Measurements from ENCODE around the gene RABL3. TPM values are rescaled to one million over a fixed set of nuclear protein-coding genes. Genes with fewer than 3 reads are reported as not detected.
A peak's percentile ranks its signal among the peaks of the same experiment; 100 is the strongest.

The RABL3 gene
- total and polyA plus RNA-seq, 2 of the 13 experiments (the other 11 are each of a cell fraction or from before 2014, with no cell fraction given): 4.8 to 31.9 TPM

DNA sequence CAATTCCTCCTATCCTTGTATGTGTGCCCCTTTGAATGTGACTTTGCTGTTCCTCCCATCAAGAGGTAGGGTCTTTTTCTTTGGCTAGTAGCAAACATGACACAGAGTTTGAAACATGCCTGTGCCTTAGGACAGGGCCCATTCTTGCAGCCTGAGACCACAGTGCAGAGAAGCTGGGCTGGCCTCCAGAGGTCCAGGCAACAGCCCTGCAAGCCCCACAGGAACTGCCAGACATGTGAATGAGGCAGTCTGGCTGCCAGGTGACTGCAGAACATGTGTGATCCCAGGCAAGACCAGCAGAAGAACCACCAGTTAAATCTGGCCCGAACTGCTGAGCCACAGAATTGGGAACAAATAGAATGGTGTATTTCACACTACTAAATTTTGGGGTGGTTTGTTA, 59.1 kb downstream of the RABL3 start (continued):
- TF ChIP-seq ZNF687 (CRISPR knock-in tag; IDR thresholded peaks at IDR 0.05) (peak; percentile 54), NRL (CRISPR knock-in tag; IDR thresholded peaks at IDR 0.05; ENCODE audit: borderline replicate concordance) (no peak), ZNF619 (CRISPR knock-in tag; IDR thresholded peaks at IDR 0.05) (no peak), U2AF2 (IDR thresholded peaks at IDR 0.05; ENCODE audit: low read depth, low read length) (no peak), MED13 (CRISPR knock-in tag; IDR thresholded peaks at IDR 0.05) (no peak), ZNF784 (CRISPR knock-in tag; IDR thresholded peaks at IDR 0.05; ENCODE audit: borderline replicate concordance) (0 out of 2 replicates have a peak, but pooled peaks have one; percentile 36), RAD51 (IDR thresholded peaks at IDR 0.05; ENCODE audit: borderline replicate concordance) (no peak), RBFOX2 (IDR thresholded peaks at IDR 0.05; ENCODE audit: low read depth, low read length) (no peak), POLR2A (IDR thresholded peaks at IDR 0.05; ENCODE audit: insufficient read depth in 1 of 2, low read depth in 2 of 2, low read length in 2 of 2) (no peak), ZNF563 (CRISPR knock-in tag; IDR thresholded peaks at IDR 0.05) (no peak), ZNF143 (CRISPR knock-in tag; IDR thresholded peaks at IDR 0.05) (no peak), TARDBP (CRISPR knock-in tag; IDR thresholded peaks at IDR 0.05) (no peak), THYN1 (CRISPR knock-in tag; IDR thresholded peaks at IDR 0.05; ENCODE audit: borderline replicate concordance, low read depth) (no peak), PHB2 (IDR thresholded peaks at IDR 0.05; ENCODE audit: partially characterized antibody) (no peak), XBP1 (CRISPR knock-in tag; IDR thresholded peaks at IDR 0.05) (no peak), TFDP1 (CRISPR knock-in tag; IDR thresholded peaks at IDR 0.05; ENCODE audit: borderline replicate concordance) (no peak), ZSCAN31 (CRISPR knock-in tag; IDR thresholded peaks at IDR 0.05; ENCODE audit: low read depth) (0 out of 2 replicates have a peak, but pooled peaks have one; percentile 15)
- TF ChIP-seq, protein P1, sequence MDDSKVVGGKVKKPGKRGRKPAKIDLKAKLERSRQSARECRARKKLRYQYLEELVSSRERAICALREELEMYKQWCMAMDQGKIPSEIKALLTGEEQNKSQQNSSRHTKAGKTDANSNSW (CRISPR knock-in tag; IDR thresholded peaks at IDR 0.05; ENCODE audit: borderline replicate concordance): no peak
- TF ChIP-seq, protein P2, sequence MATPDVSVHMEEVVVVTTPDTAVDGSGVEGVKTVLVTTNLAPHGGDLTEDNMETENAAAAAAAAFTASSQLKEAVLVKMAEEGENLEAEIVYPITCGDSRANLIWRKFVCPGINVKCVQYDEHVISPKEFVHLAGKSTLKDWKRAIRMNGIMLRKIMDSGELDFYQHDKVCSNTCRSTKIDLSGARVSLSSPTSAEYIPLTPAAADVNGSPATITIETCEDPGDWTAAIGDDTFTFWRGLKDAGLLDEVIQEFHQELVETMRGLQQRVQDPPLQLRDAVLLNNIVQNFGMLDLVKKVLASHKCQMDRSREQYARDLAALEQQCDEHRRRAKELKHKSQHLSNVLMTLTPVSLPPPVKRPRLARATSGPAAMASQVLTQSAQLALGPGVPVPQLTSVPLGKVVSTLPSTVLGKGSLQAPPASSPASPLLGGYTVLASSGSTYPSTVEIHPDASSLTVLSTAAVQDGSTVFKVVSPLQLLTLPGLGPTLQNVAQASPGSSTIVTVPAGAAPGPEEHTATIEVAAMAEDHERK (CRISPR knock-in tag; IDR thresholded peaks at IDR 0.05; ENCODE audit: low read depth): no peak
- TF ChIP-seq, protein P3, sequence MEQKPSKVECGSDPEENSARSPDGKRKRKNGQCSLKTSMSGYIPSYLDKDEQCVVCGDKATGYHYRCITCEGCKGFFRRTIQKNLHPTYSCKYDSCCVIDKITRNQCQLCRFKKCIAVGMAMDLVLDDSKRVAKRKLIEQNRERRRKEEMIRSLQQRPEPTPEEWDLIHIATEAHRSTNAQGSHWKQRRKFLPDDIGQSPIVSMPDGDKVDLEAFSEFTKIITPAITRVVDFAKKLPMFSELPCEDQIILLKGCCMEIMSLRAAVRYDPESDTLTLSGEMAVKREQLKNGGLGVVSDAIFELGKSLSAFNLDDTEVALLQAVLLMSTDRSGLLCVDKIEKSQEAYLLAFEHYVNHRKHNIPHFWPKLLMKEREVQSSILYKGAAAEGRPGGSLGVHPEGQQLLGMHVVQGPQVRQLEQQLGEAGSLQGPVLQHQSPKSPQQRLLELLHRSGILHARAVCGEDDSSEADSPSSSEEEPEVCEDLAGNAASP (CRISPR knock-in tag; IDR thresholded peaks at IDR 0.05; ENCODE audit: borderline replicate concordance): no peak

All from HepG2 (cell line).